Gastrocnemius medialis (tissue), 4 donors: Measurements from ENCODE around the gene SRPRB. TPM values are rescaled to one million over a fixed set of nuclear protein-coding genes. Genes with fewer than 3 reads are reported as not detected.

Experiments used
- ATAC-seq, 2 donors: fragments of 150-250 bp; one replicate each; pipeline ENCODE4 v1.9.1; 2016
- DNase-seq, 2 donors: peaks; one replicate each; pipeline ENCODE4 v3.0.0-alpha.2; 2019
- H3K27ac ChIP-seq, 4 donors: fragments of 200-600 bp; sonication (generic); 1 replicate in 1 of 4; 2 replicates in 3 of 4; pipeline ENCODE4 v1.5.1; 2016 to 2018; ENCODE audit warnings: mild to moderate bottlenecking in 2 of 4, moderate library complexity in 1 of 4
- H3K27me3 ChIP-seq, 3 donors: fragments of 200-600 bp; sonication (generic) in 2 of 3; 1 replicate in 1 of 3; 2 replicates in 2 of 3; pipeline versions ENCODE4 v1.5.1 to v1.6.0; 2016 to 2019; ENCODE audit warnings: mild to moderate bottlenecking in 1 of 3, moderate library complexity in 1 of 3
- H3K36me3 ChIP-seq, 2 donors: fragments of 200-600 bp; sonication (generic) in 1 of 2; one replicate each; pipeline ENCODE4 v1.5.1; 2017 to 2018
- H3K4me1 ChIP-seq, 2 donors: fragments of 200-600 bp; sonication (generic) in 1 of 2; one replicate each; pipeline ENCODE4 v1.5.1; 2016 to 2017; ENCODE audit warnings: mild to moderate bottlenecking in 2 of 2
- H3K4me3 ChIP-seq, 4 donors: fragments of 200-600 bp; sonication (generic) in 3 of 4; 1 replicate in 1 of 4; 2 replicates in 3 of 4; pipeline ENCODE4 v1.5.1; 2016 to 2019; ENCODE audit warnings: mild to moderate bottlenecking in 2 of 4
- H3K9me3 ChIP-seq, 3 donors: fragments of 200-600 bp; sonication (generic) in 2 of 3; 1 replicate in 1 of 3; 2 replicates in 2 of 3; pipeline ENCODE4 v1.5.1; 2016 to 2019
- POLR2A ChIP-seq, 2 donors: fragments of 450-650 bp; IDR thresholded peaks; one replicate each; pipeline ENCODE4 v1.6.1; 2017; ENCODE audit warnings: antibody characterized with exemption in 2 of 2, mild to moderate bottlenecking in 2 of 2, moderate library complexity in 2 of 2
- in situ Hi-C, 4 donors: fragments of 200-750 bp; cut with MboI; loops; one replicate each; pipeline versions ENCODE4 v1.15.0 to v1.8.0; 2017; ENCODE audit warnings: low sequenced_read_pairs in 4 of 4
- intact Hi-C: fragments of 100-400 bp; cut with DNase I; formaldehyde crosslinking; loops from one replicate; pipeline ENCODE4 v1.15.1; 2023; ENCODE audit warnings: low total_unique reads
- total RNA-seq, 4 donors: library from RNA; depleted of rRNA; stranded (reverse); fragments of >200 nt; gene quantifications; one replicate each; pipeline versions ENCODE4 v1.1.0 to v1.2.3, GENCODE V29; 2016
- TF ChIP-seq, protein P1 (sequence below), 5 experiments: fragments of 450-650 bp in 3 of 5; fragments of 200-600 bp in 2 of 5; sonication (generic) in 2 of 5; IDR thresholded peaks in 4 of 5; conservative IDR thresholded peaks in 1 of 5; 1 replicate in 4 of 5; 2 replicates in 1 of 5; pipeline ENCODE4 v1.5.1; 2016 to 2019; ENCODE audit warnings: antibody characterized with exemption in 5 of 5, mild to moderate bottlenecking in 3 of 5, moderate library complexity in 3 of 5

SRPRB gene
- total RNA-seq, 4 donors from 2014 or later: 19.0 to 22.3 (median 20.6) TPM

- intact Hi-C loops: no loop called here
- Histone ChIP-seq H3K27me3 (no peaks in the 10 kb centered on the region), H3K9me3 (no peaks in the 10 kb centered on the region), H3K36me3 (no peaks in the 10 kb centered on the region), H3K4me3 (no peak overlapping the region), H3K4me1 (no peaks in the 10 kb centered on the region), H3K27ac (no peak overlapping the region)
- DNase-seq (no peak), ATAC-seq (no peak)
- TF ChIP-seq, protein P1, sequence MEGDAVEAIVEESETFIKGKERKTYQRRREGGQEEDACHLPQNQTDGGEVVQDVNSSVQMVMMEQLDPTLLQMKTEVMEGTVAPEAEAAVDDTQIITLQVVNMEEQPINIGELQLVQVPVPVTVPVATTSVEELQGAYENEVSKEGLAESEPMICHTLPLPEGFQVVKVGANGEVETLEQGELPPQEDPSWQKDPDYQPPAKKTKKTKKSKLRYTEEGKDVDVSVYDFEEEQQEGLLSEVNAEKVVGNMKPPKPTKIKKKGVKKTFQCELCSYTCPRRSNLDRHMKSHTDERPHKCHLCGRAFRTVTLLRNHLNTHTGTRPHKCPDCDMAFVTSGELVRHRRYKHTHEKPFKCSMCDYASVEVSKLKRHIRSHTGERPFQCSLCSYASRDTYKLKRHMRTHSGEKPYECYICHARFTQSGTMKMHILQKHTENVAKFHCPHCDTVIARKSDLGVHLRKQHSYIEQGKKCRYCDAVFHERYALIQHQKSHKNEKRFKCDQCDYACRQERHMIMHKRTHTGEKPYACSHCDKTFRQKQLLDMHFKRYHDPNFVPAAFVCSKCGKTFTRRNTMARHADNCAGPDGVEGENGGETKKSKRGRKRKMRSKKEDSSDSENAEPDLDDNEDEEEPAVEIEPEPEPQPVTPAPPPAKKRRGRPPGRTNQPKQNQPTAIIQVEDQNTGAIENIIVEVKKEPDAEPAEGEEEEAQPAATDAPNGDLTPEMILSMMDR (IDR thresholded peaks at IDR 0.05 in 4 of 5, conservative IDR thresholded peaks at IDR 0.05 in 1 of 5): no peak
- no peak for TF ChIP-seq POLR2A (IDR thresholded peaks at IDR 0.05)
- in situ Hi-C loops: no loop called here
Observed at GRCh38 chr3:133758964-133759739, 46.5 kb upstream of the SRPRB start.

GRCh38 chr3:133759740-133760305 is 45.8 kb upstream of the SRPRB start:
- in situ Hi-C loops: no loop called here
- H3K4me3 ChIP-seq: no peak overlapping the region
- intact Hi-C loops: no loop called here
- no peak for ATAC-seq
- TF ChIP-seq, protein P1 (IDR thresholded peaks at IDR 0.05 in 4 of 5, conservative IDR thresholded peaks at IDR 0.05 in 1 of 5): no peak
- no peak for TF ChIP-seq POLR2A (IDR thresholded peaks at IDR 0.05)
- H3K36me3 ChIP-seq: no peaks in the 10 kb centered on the region
- no peak for DNase-seq
- H3K27ac ChIP-seq: no peak overlapping the region
- no peaks in the 10 kb centered on the region for H3K9me3 ChIP-seq
- H3K4me1 ChIP-seq: no peaks in the 10 kb centered on the region
- H3K27me3 ChIP-seq: no peaks in the 10 kb centered on the region

GRCh38 chr3:133760916-133761315 is 44.7 kb upstream of the SRPRB start:
- Histone ChIP-seq H3K4me1 (no peaks in the 10 kb centered on the region), H3K27me3 (no peaks in the 10 kb centered on the region)
- intact Hi-C loops: no loop called here

DNA sequence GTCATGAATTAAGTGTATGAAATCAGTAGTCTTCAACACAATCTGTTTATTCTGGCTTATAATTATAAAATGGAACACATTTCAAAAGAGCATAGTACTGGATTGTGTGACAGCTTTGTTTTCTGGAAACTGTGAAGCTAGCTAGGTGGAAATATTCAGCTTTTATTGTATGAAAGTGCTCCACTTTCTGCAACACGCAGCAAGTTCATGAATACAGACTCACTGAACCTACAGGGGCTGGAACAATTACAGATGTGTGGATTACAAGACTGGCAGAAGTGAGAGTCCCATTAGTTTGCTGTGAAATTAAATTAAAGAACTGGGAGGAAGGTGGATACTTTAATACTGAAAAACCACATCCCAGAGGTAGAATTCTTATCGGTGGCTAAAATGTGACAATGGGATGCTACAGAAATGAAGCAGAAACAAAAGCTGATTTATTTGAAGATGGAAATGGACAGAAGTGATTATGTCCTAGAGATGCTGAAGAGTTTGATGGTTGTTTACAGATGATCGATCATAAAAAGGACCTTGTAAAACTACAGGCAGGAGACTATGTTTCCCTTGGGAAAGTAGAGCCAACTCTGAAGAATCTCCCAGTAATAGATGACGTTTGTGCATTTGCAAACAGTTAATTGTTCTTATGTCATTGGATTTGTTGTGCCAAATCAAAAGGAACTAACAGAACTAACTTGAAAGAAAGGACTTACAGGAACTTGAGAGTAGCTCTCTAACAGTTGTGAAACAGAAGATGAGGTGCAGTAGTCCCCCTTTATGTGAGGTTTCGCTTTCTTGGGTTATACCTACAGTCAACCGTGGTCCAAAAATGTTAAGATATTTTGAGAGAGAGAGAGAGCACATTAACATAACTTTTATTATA is 43.8 kb upstream of the SRPRB start:
- H3K27me3 ChIP-seq: no peaks in the 10 kb centered on the region
- intact Hi-C loops (no loop called here), in situ Hi-C loops (no loop called here)
- H3K4me1 ChIP-seq: no peaks in the 10 kb centered on the region
- no peak overlapping the region for H3K27ac ChIP-seq
- H3K4me3 ChIP-seq: no peak overlapping the region
- ATAC-seq: no peak
- no peak for DNase-seq
- TF ChIP-seq POLR2A (IDR thresholded peaks at IDR 0.05): no peak
- TF ChIP-seq, protein P1 (IDR thresholded peaks at IDR 0.05 in 4 of 5, conservative IDR thresholded peaks at IDR 0.05 in 1 of 5): no peak
- H3K36me3 ChIP-seq: no peaks in the 10 kb centered on the region
- no peaks in the 10 kb centered on the region for H3K9me3 ChIP-seq

More at GRCh38 chr3:133760916-133761315, 44.7 kb upstream of the SRPRB start:
- Histone ChIP-seq H3K27ac (no peak overlapping the region), H3K36me3 (no peaks in the 10 kb centered on the region), H3K4me3 (no peak overlapping the region), H3K9me3 (no peaks in the 10 kb centered on the region)
- no peak for TF ChIP-seq POLR2A (IDR thresholded peaks at IDR 0.05)
- TF ChIP-seq, protein P1 (IDR thresholded peaks at IDR 0.05 in 4 of 5, conservative IDR thresholded peaks at IDR 0.05 in 1 of 5): no peak
- no peak for ATAC-seq
- no peak for DNase-seq
- in situ Hi-C loops: no loop called here
